HL-60 (cell line): Measurements from ENCODE around the gene SEPTIN11.

Source experiments
- CTCF ChIP-seq: IDR thresholded peaks from one replicate; pipeline ENCODE4 v1.5.1; 2011; ENCODE audit warnings: low read length, control low read depth, inconsistent platforms; ENCODE audit not compliant: insufficient read depth
- POLR2AphosphoS5 ChIP-seq: IDR thresholded peaks from 2 replicates; pipeline ENCODE4 v1.6.1; 2012; ENCODE audit warnings: low read depth

GRCh38 chr4:76904646-76905190, 44.8 kb upstream of the SEPTIN11 start:
- TF ChIP-seq CTCF: no peak
- no peak for TF ChIP-seq POLR2AphosphoS5
